HCT116 (cell line): ENCODE results near the gene STRBP. TPM values are rescaled to one million over a fixed set of nuclear protein-coding genes. Genes with fewer than 3 reads are reported as not detected.

ENCODE experiments used
- ATAC-seq: fragments of 200-7000 bp; cut with Tn5 transposase; 2 replicates; pipeline ENCODE4 v1.9.1; 2020; ENCODE audit warnings: mild to moderate bottlenecking, moderate library complexity
- Bru-seq: library from RNA; stranded (reverse); fragments of 400-500 nt; gene quantifications from one replicate; lab custom pipeline; 2021; lab: Mats Ljungman, UMichigan
- BruChase-seq, 2 experiments: library from RNA; stranded (reverse); fragments of 400-500 nt; gene quantifications; one replicate each; lab custom pipeline; 2021; lab: Mats Ljungman, UMichigan
- BruUV-seq: library from RNA; stranded (reverse); fragments of 400-500 nt; replicated peaks from 2 replicates; lab custom pipeline; 2021; lab: Mats Ljungman, UMichigan
- CTCF ChIA-PET: fragments of 300-600 bp; sonication (Branson Sonifier 250); formaldehyde crosslinking; loops from one replicate; lab custom pipeline; 2021; ENCODE audit warnings: antibody characterized with exemption; lab: Charles Lee
- POLR2A ChIA-PET: fragments of 300-600, 350-600 bp; sonication (Branson Sonifier 250); formaldehyde crosslinking; loops from one replicate; lab custom pipeline; 2021; ENCODE audit warnings: antibody characterized with exemption; lab: Charles Lee
- RAD21 ChIA-PET, 2 experiments: fragments of 300-600 bp; sonication (Branson Sonifier 250); formaldehyde crosslinking; loops; one replicate each; lab custom pipeline; 2023; ENCODE audit warnings: low total read pairs in 2 of 2; ENCODE audit not compliant: uncharacterized antibody in 2 of 2, unreplicated experiment in 2 of 2, low non-redundant PET in 1 of 2; lab: Charles Lee
- DNase-seq: peaks from one replicate; pipeline ENCODE4 v3.0.0-alpha.2; 2010; ENCODE audit warnings: low read depth, low spot score
- H2AFZ ChIP-seq: fragments of 200-600 bp; shearing (Covaris generic), sonication (generic); 2 replicates; pipeline ENCODE4 v1.6.1; 2017; ENCODE audit warnings: low read depth, mixed run types, mixed read lengths, antibody characterized with exemption, low read length; ENCODE audit not compliant: poor library complexity, severe bottlenecking
- H3K27ac ChIP-seq: 2 replicates; pipeline ENCODE4 v1.5.1; 2012; ENCODE audit warnings: low read depth, low read length
- H3K27me3 ChIP-seq: fragments of 200-600 bp; sonication (generic); 2 replicates; pipeline ENCODE4 v1.6.1; 2016; ENCODE audit warnings: mixed run types, low read length, mixed read lengths; ENCODE audit not compliant: insufficient read depth
- H3K36me3 ChIP-seq, 2 experiments: fragments of 200-500 bp in 1 of 2; fragments of 200-600 bp in 1 of 2; sonication (Bioruptor generic) in 1 of 2; sonication (generic) in 1 of 2; 2 replicates each; pipeline versions ENCODE4 v1.5.1 to v1.6.1; 2014 to 2016; ENCODE audit warnings: low read length in 2 of 2, inconsistent platforms in 1 of 2, mixed read lengths in 1 of 2, mixed run types in 1 of 2; ENCODE audit not compliant: insufficient read depth in 2 of 2, control insufficient read depth in 1 of 2
- H3K4me1 ChIP-seq, 2 experiments: fragments of 200-600 bp in 1 of 2; sonication (generic) in 1 of 2; 2 replicates each; pipeline versions ENCODE4 v1.5.1 to v1.6.1; 2012 to 2017; ENCODE audit warnings: low read length in 2 of 2, inconsistent platforms in 1 of 2, mild to moderate bottlenecking in 1 of 2, mixed read lengths in 1 of 2, mixed run types in 1 of 2, moderate library complexity in 1 of 2; ENCODE audit not compliant: insufficient read depth in 2 of 2, control insufficient read depth in 1 of 2
- H3K4me2 ChIP-seq: fragments of 200-600 bp; sonication (generic); 2 replicates; pipeline ENCODE4 v1.6.1; 2017; ENCODE audit warnings: mixed run types, low read length, mixed read lengths
- H3K4me3 ChIP-seq, 2 experiments: fragments of 200-600 bp in 1 of 2; sonication (generic) in 1 of 2; replicated peaks in 1 of 2; 2 replicates each; pipeline ENCODE4 v1.5.1; 2011 to 2016; ENCODE audit warnings: low read length in 2 of 2, control low read depth in 1 of 2, low read depth in 1 of 2, mild to moderate bottlenecking in 1 of 2, mixed read lengths in 1 of 2, mixed run types in 1 of 2
- H3K79me2 ChIP-seq: fragments of 200-600 bp; sonication (generic); 2 replicates; pipeline ENCODE4 v1.6.1; 2017; ENCODE audit warnings: mild to moderate bottlenecking, mixed run types, low read length, moderate library complexity, mixed read lengths; ENCODE audit not compliant: insufficient read depth
- H3K9ac ChIP-seq: fragments of 200-600 bp; sonication (generic); 2 replicates; pipeline ENCODE4 v1.6.1; 2016; ENCODE audit warnings: low read length, mixed read lengths
- H3K9me2 ChIP-seq: fragments of 200-600 bp; sonication (generic), shearing (Covaris generic); 2 replicates; pipeline ENCODE4 v1.6.1; 2017; ENCODE audit warnings: mixed run types, mild to moderate bottlenecking, moderate library complexity; ENCODE audit not compliant: insufficient read depth
- H3K9me3 ChIP-seq, 2 experiments: fragments of 200-500 bp in 1 of 2; fragments of 200-600 bp in 1 of 2; sonication (Bioruptor generic) in 1 of 2; sonication (generic) in 1 of 2; 2 replicates each; pipeline ENCODE4 v1.6.1; 2014 to 2017; ENCODE audit warnings: low read length in 2 of 2, mixed read lengths in 2 of 2, inconsistent platforms in 1 of 2, low read depth in 1 of 2, mild to moderate bottlenecking in 1 of 2, mixed run types in 1 of 2, moderate library complexity in 1 of 2; ENCODE audit not compliant: control insufficient read depth in 1 of 2, insufficient read depth in 1 of 2
- H4K20me1 ChIP-seq: fragments of 200-600 bp; sonication (generic), shearing (Covaris generic); 2 replicates; pipeline ENCODE4 v1.6.1; 2017; ENCODE audit warnings: mixed run types, mild to moderate bottlenecking, moderate library complexity; ENCODE audit not compliant: insufficient read depth
- CBX3 ChIP-seq: IDR thresholded peaks from 2 replicates; pipeline ENCODE4 v1.6.1; 2012; ENCODE audit warnings: low read depth
- EZH2phosphoT487 ChIP-seq: fragments of 200-600 bp; IDR thresholded peaks from 2 replicates; pipeline ENCODE4 v1.6.1; 2018; ENCODE audit warnings: antibody characterized with exemption, borderline replicate concordance
- FOSL1 ChIP-seq: IDR thresholded peaks from 2 replicates; pipeline ENCODE4 v1.6.1; 2012; ENCODE audit warnings: low read depth
- POLR2A ChIP-seq: IDR thresholded peaks from 2 replicates; pipeline ENCODE4 v1.7.0; 2011; ENCODE audit warnings: borderline replicate concordance; ENCODE audit not compliant: insufficient read depth, insufficient read length; ENCODE audit errors: extremely low read depth
- POLR2AphosphoS5 ChIP-seq: IDR thresholded peaks from 2 replicates; pipeline ENCODE4 v1.6.1; 2011; ENCODE audit warnings: mild to moderate bottlenecking, low read depth, low read length, moderate library complexity
- SP1 ChIP-seq: IDR thresholded peaks from 2 replicates; pipeline ENCODE4 v1.6.1; 2012; ENCODE audit warnings: low read depth
- TCF7L2 ChIP-seq: IDR thresholded peaks from 2 replicates; pipeline ENCODE4 v1.7.0; 2011; ENCODE audit warnings: borderline replicate concordance, inconsistent platforms; ENCODE audit not compliant: insufficient read depth, insufficient read length; ENCODE audit errors: extremely low read depth
- intact Hi-C: fragments of 100-400 bp; cut with micrococcal nuclease; formaldehyde crosslinking; loops from 2 replicates; pipeline ENCODE4 v1.10.0; 2022
- long read RNA-seq: library from polyadenylated mRNA; unstranded; transcript quantifications from one replicate; pipeline ENCODE4 v2.0.0, GENCODE V29; 2021; ENCODE audit not compliant: unreplicated experiment
- polyA plus RNA-seq: library from polyadenylated mRNA; unstranded; fragments of >200 nt; gene quantifications from 2 replicates; pipeline ENCODE4 v1.2.1, GENCODE V29; 2012; ENCODE audit warnings: missing spikeins
- total RNA-seq: library from RNA; stranded (reverse); gene quantifications from one replicate; pipeline ENCODE4 v1.2.1, GENCODE V29; 2021; ENCODE audit not compliant: unreplicated experiment

Gene STRBP
- 30.4 TPM for total RNA-seq
- 14.0 and 19.5 TPM in 2 replicates for polyA plus RNA-seq
- percentile 83 among the genes with signal in this experiment for Bru-seq, nascent RNA
- BruChase-seq, experiment 1, labeled RNA remaining after a 6-hour chase: percentile 75 among the genes with signal in this experiment
- percentile 86 among the genes with signal in this experiment for BruChase-seq, experiment 2, labeled RNA remaining after a 2-hour chase
- long read RNA-seq, full-length matches to known transcripts: 4 of 80 reads
- long read RNA-seq, partial matches to known transcripts: 9 of 80 reads
- long read RNA-seq, other reads (novel, unspliced or antisense): 67 of 80 reads

DNA sequence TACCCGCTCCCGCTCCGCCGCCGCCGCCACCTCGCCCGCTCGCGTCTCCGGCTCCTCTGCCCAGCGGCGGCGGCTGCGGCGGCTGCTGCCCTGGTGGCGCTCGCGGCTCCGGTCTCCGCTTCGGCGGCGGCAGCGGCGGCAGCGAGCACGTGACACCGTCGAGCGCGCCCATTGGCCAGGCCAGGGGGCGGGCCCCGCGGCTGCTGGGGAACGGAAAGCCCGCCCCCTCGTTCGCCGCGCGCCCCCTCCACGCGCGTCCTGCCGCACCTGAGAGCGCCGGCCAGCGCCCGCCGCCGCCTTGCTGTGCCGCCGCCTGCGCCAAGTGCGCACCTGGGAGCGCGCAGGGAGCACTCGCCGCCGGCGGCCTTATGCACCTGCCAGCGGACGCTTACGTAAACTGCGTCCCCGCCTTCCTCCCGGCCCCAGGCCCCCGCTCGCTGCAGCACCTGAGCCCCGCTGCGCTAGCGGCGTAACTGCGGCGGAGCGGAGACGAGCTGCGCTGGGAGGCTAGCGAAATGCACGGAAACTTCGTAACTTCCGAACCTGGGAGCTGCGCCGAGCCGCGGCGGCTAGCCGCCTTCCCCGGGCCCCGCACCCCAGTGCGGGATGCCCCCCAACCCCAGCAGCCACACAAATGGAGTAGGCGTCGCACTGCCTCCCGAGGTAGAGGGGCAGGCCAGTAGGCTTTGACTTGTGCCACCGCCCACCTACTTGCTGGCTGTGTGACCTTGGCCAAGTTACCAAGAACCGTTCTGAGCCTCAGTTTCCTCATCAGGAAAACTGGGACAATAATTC lies at the start of gene STRBP:
Gene STRBP (minus strand): TSS at position 122 of the 795 bp plus-strand sequence. CDS start 84,452 bp downstream, outside the sequence.
- TF ChIP-seq SP1: no peak
- peak; percentile 59 for TF ChIP-seq TCF7L2
- peak; percentile 76; the same call in 1 of the 2 replicates for TF ChIP-seq POLR2AphosphoS5
- TF ChIP-seq EZH2phosphoT487: no peak
- TF ChIP-seq POLR2A: peak; percentile 63
- no peak for TF ChIP-seq CBX3
- peak; percentile 47; the same call in 1 of the 2 replicates for TF ChIP-seq FOSL1
- no TSS peak for BruUV-seq
- H2AFZ ChIP-seq: peak within 1 kb of the TSS; percentile 15
- peak within 1 kb of the TSS; percentile 87 for H3K4me2 ChIP-seq
- H3K4me3 ChIP-seq: peak within 1 kb of the TSS; percentile 82 to 86
- no peaks in the 10 kb centered on the region for H4K20me1 ChIP-seq
- H3K9me2 ChIP-seq: no peaks in the 10 kb centered on the region
- ATAC-seq (peak; percentile 96), DNase-seq (peak; percentile 74)
- H3K9me3 ChIP-seq: no peaks in the 10 kb centered on the region
- H3K27ac ChIP-seq: peak within 1 kb of the TSS; percentile 66; the same call in 1 of the 2 replicates
- H3K4me1 ChIP-seq: peaks cover 9 to 20% of the 10 kb centered on the region in 2 experiments; a peak in 2 of 4 replicates
- H3K9ac ChIP-seq: peak within 1 kb of the TSS; percentile 77
- intact Hi-C loops: no loop called here
- H3K27me3 ChIP-seq: no peaks in the 10 kb centered on the region
- CTCF ChIA-PET: no interaction called here
- RAD21 ChIA-PET: no interaction called here
- H3K36me3 ChIP-seq: no peaks in the 10 kb centered on the region
- peaks cover 41% of the 10 kb centered on the region for H3K79me2 ChIP-seq
- POLR2A ChIA-PET: interaction anchor here (0.5 kb wide), 1 partner anchor 34 kb away, joined by 3 read pairs; no protein-coding TSS in a partner anchor
